ENCODE data around the gene PELI1.

- TF ChIP-seq CTCF (IDR thresholded peaks at IDR 0.05) (no peak), POLR2A (IDR thresholded peaks at IDR 0.05) (no peak)
Observed at GRCh38 chr2:64111426-64111825, 32.8 kb downstream of the PELI1 start.
